BLaER1 (cell line): ENCODE data around the gene FMNL3.
"Not testable (repeated sequence)": the region's sequence is repeated elsewhere in the genome, so short reads cannot be mapped to it uniquely, and the experiment has no call there.

Experiments
- H3K27ac ChIP-seq: shearing (Covaris generic); formaldehyde crosslinking; 2 replicates; pipeline ENCODE4 v1.8.1; 2022
- H3K27me3 ChIP-seq: shearing (Covaris generic); formaldehyde crosslinking; 2 replicates; pipeline ENCODE4 v1.8.1; 2022
- H3K36me3 ChIP-seq: shearing (Covaris generic); formaldehyde crosslinking; 2 replicates; pipeline ENCODE4 v1.8.1; 2022
- H3K4me1 ChIP-seq: shearing (Covaris generic); formaldehyde crosslinking; 2 replicates; pipeline ENCODE4 v1.8.1; 2022
- H3K4me2 ChIP-seq: shearing (Covaris generic); formaldehyde crosslinking; 2 replicates; pipeline ENCODE4 v1.8.1; 2022
- H3K4me3 ChIP-seq: shearing (Covaris generic); formaldehyde crosslinking; 2 replicates; pipeline ENCODE4 v1.8.1; 2022
- H3K9ac ChIP-seq: shearing (Covaris generic); formaldehyde crosslinking; 2 replicates; pipeline ENCODE4 v1.8.1; 2022
- H3K9me3 ChIP-seq: shearing (Covaris generic); formaldehyde crosslinking; 2 replicates; pipeline ENCODE4 v1.8.1; 2022
- H4K20me1 ChIP-seq: shearing (Covaris generic); formaldehyde crosslinking; 2 replicates; pipeline ENCODE4 v1.8.1; 2022
- Cebpa-rat ChIP-seq: shearing (Covaris generic); IDR thresholded peaks from 2 replicates; pipeline ENCODE4 v1.8.1; 2022

The FMNL3 gene

DNA sequence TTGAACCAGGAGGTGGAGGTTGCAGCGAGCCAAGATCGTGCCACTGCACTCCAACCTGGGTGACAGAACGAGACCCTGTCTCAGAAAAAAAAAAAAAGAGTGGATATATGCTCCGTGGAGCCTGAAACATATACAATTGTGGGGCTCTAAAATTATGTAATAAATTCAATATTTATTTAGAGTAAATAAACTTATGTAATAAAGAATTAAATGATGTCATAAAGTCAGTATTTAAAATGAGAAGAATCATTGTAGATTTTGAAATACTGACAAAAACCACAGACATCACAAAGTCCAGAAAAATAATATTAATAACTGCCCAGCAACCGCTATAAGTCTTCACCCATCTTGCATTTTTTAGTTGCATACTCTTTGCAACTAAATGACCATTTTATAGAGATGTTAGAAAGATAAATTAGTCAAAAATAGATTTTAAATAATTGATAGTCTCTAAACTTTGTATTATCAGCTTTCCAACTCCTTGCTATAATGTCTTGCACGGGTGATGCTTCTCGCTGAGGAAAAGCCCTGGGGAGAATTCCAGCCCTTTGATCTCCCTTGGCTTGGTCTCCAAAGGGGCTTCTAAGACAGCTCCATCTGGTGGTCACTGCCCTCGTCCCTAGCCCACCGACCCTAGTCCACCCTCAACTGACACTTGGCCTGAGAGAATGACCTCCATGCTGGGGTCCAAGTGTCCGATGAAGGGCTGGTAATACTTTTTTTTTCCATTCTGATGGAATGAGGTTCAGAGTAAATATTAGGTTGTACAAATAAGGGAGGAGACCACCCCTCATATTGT is 26.2 kb upstream of the FMNL3 start:
- H4K20me1 ChIP-seq = no peaks in the 10 kb centered on the region
- H3K4me3 ChIP-seq = no peak overlapping the region
- peaks cover 22% of the 10 kb centered on the region for H3K9me3 ChIP-seq
- H3K9ac ChIP-seq = no peak overlapping the region
- no peaks in the 10 kb centered on the region for H3K4me1 ChIP-seq
- no peak overlapping the region for H3K27ac ChIP-seq
- no peak overlapping the region for H3K4me2 ChIP-seq
- H3K27me3 ChIP-seq = no peaks in the 10 kb centered on the region
- no peaks in the 10 kb centered on the region for H3K36me3 ChIP-seq
- no peak for TF ChIP-seq Cebpa-rat

GRCh38 chr12:49730568-49731101 is 23.4 kb upstream of the FMNL3 start:
- no peak overlapping the region for H3K27ac ChIP-seq
- no peaks in the 10 kb centered on the region for H3K4me1 ChIP-seq
- H3K36me3 ChIP-seq = no peaks in the 10 kb centered on the region
- H3K4me2 ChIP-seq = no peak overlapping the region
- H4K20me1 ChIP-seq = no peaks in the 10 kb centered on the region
- H3K9me3 ChIP-seq = peaks cover 20% of the 10 kb centered on the region
- no peaks in the 10 kb centered on the region for H3K27me3 ChIP-seq
- no peak for TF ChIP-seq Cebpa-rat
- H3K9ac ChIP-seq = no peak overlapping the region
- H3K4me3 ChIP-seq = no peak overlapping the region

- Histone ChIP-seq H3K36me3 (no peaks in the 10 kb centered on the region), H3K27me3 (no peaks in the 10 kb centered on the region), H3K9me3 (peaks cover 15% of the 10 kb centered on the region), H3K4me1 (no peaks in the 10 kb centered on the region), H3K4me3 (no peak overlapping the region), H3K27ac (no peak overlapping the region), H3K4me2 (no peak overlapping the region), H3K9ac (no peak overlapping the region), H4K20me1 (no peaks in the 10 kb centered on the region)
- no peak for TF ChIP-seq Cebpa-rat
Observed at GRCh38 chr12:49730050-49730449, 22.8 kb upstream of the FMNL3 start.

DNA sequence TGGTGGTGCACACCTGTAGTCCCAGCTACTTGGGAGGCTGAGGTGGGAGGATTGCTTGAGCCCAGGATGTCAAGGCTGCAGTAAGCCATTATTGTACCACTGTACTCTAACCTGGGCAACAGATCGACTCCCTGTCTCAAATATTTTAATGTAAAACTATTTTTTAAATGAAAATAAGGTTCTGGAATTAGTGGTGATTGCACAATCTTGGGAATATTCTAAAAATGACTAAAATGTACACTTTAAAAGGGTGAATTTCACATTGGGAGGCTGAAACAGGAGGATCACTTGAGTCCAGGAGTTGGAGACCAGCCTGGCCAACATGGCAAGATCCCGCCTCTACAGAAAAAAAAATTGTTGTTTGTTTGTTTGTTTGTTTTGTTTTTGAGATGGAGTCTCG is 21.2 kb upstream of the FMNL3 start:
- no peak overlapping the region for H3K4me3 ChIP-seq
- no peaks in the 10 kb centered on the region for H3K27me3 ChIP-seq
- H3K27ac ChIP-seq = no peak overlapping the region
- H3K9ac ChIP-seq = no peak overlapping the region
- H3K36me3 ChIP-seq = no peaks in the 10 kb centered on the region
- H3K4me2 ChIP-seq = no peak overlapping the region
- H3K4me1 ChIP-seq = no peaks in the 10 kb centered on the region
- TF ChIP-seq Cebpa-rat = no peak
- H3K9me3 ChIP-seq = no peaks in the 10 kb centered on the region
- H4K20me1 ChIP-seq = no peaks in the 10 kb centered on the region

- not testable (repeated sequence) for H3K4me2 ChIP-seq, H3K27me3 ChIP-seq, H3K4me1 ChIP-seq, H3K36me3 ChIP-seq, H3K9me3 ChIP-seq, H3K4me3 ChIP-seq, H3K27ac ChIP-seq, H3K9ac ChIP-seq, H4K20me1 ChIP-seq
Observed at GRCh38 chr12:49721355-49721754, 14.2 kb upstream of the FMNL3 start.

DNA sequence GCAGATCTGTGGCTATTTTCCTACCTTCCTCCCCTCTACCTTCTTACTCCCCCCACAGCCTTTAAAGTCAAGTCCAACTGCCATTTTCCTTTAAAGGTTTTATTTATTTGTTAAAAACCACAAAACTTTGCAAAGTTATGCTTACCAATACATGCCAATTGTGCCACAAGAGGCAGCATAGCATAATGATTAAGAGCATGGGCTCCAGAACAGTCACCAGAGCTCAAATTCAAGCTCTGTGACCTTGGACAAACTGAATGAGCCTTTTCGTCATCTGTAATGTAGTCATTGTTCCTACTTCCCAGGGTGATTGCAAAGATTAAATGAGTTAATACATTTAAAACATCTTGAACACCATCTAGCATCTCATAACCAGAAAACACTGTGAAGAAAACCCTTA is 13.0 kb upstream of the FMNL3 start:
- Histone ChIP-seq H3K4me1 (peaks cover 8% of the 10 kb centered on the region), H3K9ac (no peak overlapping the region), H3K4me3 (no peak overlapping the region), H3K4me2 (no peak overlapping the region), H4K20me1 (no peaks in the 10 kb centered on the region), H3K27me3 (no peaks in the 10 kb centered on the region), H3K27ac (no peak overlapping the region), H3K36me3 (no peaks in the 10 kb centered on the region), H3K9me3 (no peaks in the 10 kb centered on the region)
- TF ChIP-seq Cebpa-rat = no peak

- not testable (repeated sequence) for H3K4me2 ChIP-seq, H4K20me1 ChIP-seq, H3K27me3 ChIP-seq, H3K36me3 ChIP-seq, H3K4me3 ChIP-seq, H3K27ac ChIP-seq, H3K9ac ChIP-seq, H3K9me3 ChIP-seq, H3K4me1 ChIP-seq
Observed at GRCh38 chr12:49717800-49718199, 10.6 kb upstream of the FMNL3 start.

DNA sequence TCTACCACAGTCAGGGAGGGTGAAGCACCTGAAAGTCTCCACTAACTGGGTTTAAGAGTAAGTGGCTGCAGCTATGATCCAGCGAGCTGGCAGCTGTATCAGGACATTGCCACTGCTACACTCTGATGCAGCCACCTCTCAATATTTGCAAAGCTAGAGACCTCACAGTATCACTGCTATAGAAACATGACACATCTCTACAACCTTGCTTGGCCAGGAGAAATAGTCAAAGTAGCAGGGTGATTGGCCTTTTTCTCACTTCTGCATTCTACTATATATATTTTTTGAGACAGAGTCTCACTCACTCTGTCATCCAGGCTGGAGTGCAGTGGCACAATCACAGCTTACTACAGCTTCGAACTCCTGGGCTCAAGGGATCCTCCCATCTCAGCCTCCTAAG is 9.3 kb upstream of the FMNL3 start:
- Histone ChIP-seq H3K4me1 (peaks cover 8% of the 10 kb centered on the region), H3K36me3 (no peaks in the 10 kb centered on the region), H3K9ac (no peak overlapping the region), H3K9me3 (0 out of 2 replicates have a peak, but pooled peaks cover 4% of the 10 kb centered on the region), H3K27me3 (no peaks in the 10 kb centered on the region), H3K4me3 (no peak overlapping the region), H3K27ac (no peak overlapping the region), H3K4me2 (no peak overlapping the region), H4K20me1 (no peaks in the 10 kb centered on the region)
- no peak for TF ChIP-seq Cebpa-rat

DNA sequence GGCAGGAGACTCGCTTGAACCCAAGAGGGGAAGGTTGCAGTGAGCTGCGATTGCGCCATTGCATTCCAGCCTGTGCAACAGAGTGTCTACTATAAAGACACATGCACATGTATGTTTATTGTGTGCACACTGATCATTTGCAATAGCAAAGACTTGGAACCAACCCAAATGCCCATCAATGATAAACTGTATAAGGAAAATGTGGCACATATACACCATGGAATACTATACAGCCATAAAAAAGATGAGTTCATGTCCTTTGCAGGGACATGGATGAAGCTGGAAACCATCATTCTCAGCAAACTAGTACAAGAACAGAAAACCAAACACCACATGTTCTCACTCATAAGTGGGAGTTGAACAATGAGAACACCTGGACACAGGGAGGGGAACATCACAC is 6.7 kb upstream of the FMNL3 start:
- not testable (repeated sequence) for H3K9me3 ChIP-seq, H3K9ac ChIP-seq, H3K27ac ChIP-seq, H3K4me3 ChIP-seq, H4K20me1 ChIP-seq, H3K27me3 ChIP-seq, H3K4me2 ChIP-seq, H3K36me3 ChIP-seq
- peaks cover 17% of the 10 kb centered on the region for H3K4me1 ChIP-seq

- 0 out of 2 replicates have a peak, but pooled peaks cover 4% of the 10 kb centered on the region for H3K9me3 ChIP-seq
- no peak overlapping the region for H3K9ac ChIP-seq
- H3K4me1 ChIP-seq = peaks cover 41% of the 10 kb centered on the region
- no peaks in the 10 kb centered on the region for H3K27me3 ChIP-seq
- H3K36me3 ChIP-seq = no peaks in the 10 kb centered on the region
- no peak overlapping the region for H3K4me3 ChIP-seq
- no peak overlapping the region for H3K27ac ChIP-seq
- no peak for TF ChIP-seq Cebpa-rat
- H3K4me2 ChIP-seq = no peak overlapping the region
- H4K20me1 ChIP-seq = peaks cover 21% of the 10 kb centered on the region
Observed at GRCh38 chr12:49708851-49709250, 1.6 kb upstream of the FMNL3 start.

DNA sequence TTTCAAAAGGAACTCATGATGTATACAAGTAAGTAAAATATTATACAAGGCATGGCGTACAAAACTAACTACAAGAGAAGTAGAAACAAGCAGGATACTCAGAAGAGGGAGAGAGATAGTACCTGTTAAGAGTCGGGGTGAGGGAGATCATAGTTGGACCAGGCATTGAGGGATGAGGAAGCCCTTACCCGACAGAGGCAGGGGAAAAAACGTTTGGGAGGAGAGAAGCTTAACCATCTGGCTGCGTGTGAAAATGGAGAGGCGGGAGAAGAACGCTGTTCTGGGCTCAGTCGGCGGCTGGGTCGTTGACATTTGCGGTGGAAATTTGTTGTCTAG is 575 bp upstream of the FMNL3 start:
- H4K20me1 ChIP-seq = peaks cover 32% of the 10 kb centered on the region
- no peaks in the 10 kb centered on the region for H3K27me3 ChIP-seq
- H3K4me1 ChIP-seq = peaks cover 52% of the 10 kb centered on the region
- no peak overlapping the region for H3K4me3 ChIP-seq
- H3K36me3 ChIP-seq = no peaks in the 10 kb centered on the region
- no peak overlapping the region for H3K9ac ChIP-seq
- H3K9me3 ChIP-seq = no peaks in the 10 kb centered on the region
- no peak overlapping the region for H3K27ac ChIP-seq
- no peak for TF ChIP-seq Cebpa-rat
- 0 out of 2 replicates have a peak overlapping the region, but pooled peaks have one; percentile 23 for H3K4me2 ChIP-seq
